HepG2 (cell line): Measurements from ENCODE around the gene CUL5. TPM values are rescaled to one million over a fixed set of nuclear protein-coding genes. Genes with fewer than 3 reads are reported as not detected.

Source experiments
- CAMTA2 ChIP-seq: sonication (generic); formaldehyde crosslinking; IDR thresholded peaks from 2 replicates; pipeline ENCODE4 v1.4.0; 2020; ENCODE audit warnings: mild to moderate bottlenecking, missing genetic modification reagents, borderline replicate concordance
- EZH2 ChIP-seq: conservative IDR thresholded peaks from 2 replicates; pipeline ENCODE4 v1.6.1; 2012; ENCODE audit warnings: mild to moderate bottlenecking, low read depth, low read length, moderate library complexity
- HNRNPH1 ChIP-seq: fragments of 200-400 bp; formaldehyde crosslinking; optimal IDR thresholded peaks from 2 replicates; pipeline ENCODE3; 2017; ENCODE audit warnings: mild to moderate bottlenecking, low read depth, low read length
- JDP2 ChIP-seq: sonication (generic); formaldehyde crosslinking; IDR thresholded peaks from 2 replicates; pipeline ENCODE4 v1.8.1; 2022; ENCODE audit warnings: missing genetic modification reagents, borderline replicate concordance
- REXO4 ChIP-seq: sonication (generic); formaldehyde crosslinking; IDR thresholded peaks from 2 replicates; pipeline ENCODE4 v1.8.0; 2022; ENCODE audit warnings: missing genetic modification reagents, mild to moderate bottlenecking, borderline replicate concordance
- RFX1 ChIP-seq: fragments of 450-650 bp; IDR thresholded peaks from 2 replicates; pipeline ENCODE4 v1.6.1; 2017
- SIX1 ChIP-seq: sonication (generic); formaldehyde crosslinking; IDR thresholded peaks from 2 replicates; pipeline ENCODE4 v1.4.0; 2020; ENCODE audit warnings: missing genetic modification reagents, borderline replicate concordance
- YEATS4 ChIP-seq: sonication (generic); formaldehyde crosslinking; IDR thresholded peaks from 2 replicates; pipeline ENCODE4 v1.4.0; 2020; ENCODE audit warnings: missing genetic modification reagents, borderline replicate concordance
- ZFX ChIP-seq: sonication (generic); formaldehyde crosslinking; IDR thresholded peaks from 2 replicates; pipeline ENCODE4 v1.4.0; 2020; ENCODE audit warnings: mild to moderate bottlenecking, low read depth, missing genetic modification reagents, moderate library complexity
- ZMYM3 ChIP-seq: sonication (generic); formaldehyde crosslinking; IDR thresholded peaks from 2 replicates; pipeline ENCODE4 v1.5.1; 2020; ENCODE audit warnings: mild to moderate bottlenecking, missing genetic modification reagents
- ZNF382 ChIP-seq: sonication (generic); formaldehyde crosslinking; IDR thresholded peaks from 2 replicates; pipeline ENCODE4 v1.5.0; 2020; ENCODE audit warnings: missing genetic modification reagents, mild to moderate bottlenecking, borderline replicate concordance
- ZNF747 ChIP-seq: sonication (generic); formaldehyde crosslinking; IDR thresholded peaks from 2 replicates; pipeline ENCODE4 v1.8.1; 2023; ENCODE audit warnings: missing genetic modification reagents, mild to moderate bottlenecking, borderline replicate concordance
- polyA plus RNA-seq, 8 experiments: library from polyadenylated mRNA; depleted of rRNA in 3 of 8; stranded (reverse) in 7 of 8; unstranded in 1 of 8; fragments of >200 nt; fragmentation: Illumina TruSeq in 4 of 8; extraction: Trizol in 4 of 8; gene quantifications; 2 replicates each; pipeline versions ENCODE4 v1.2.1 to v1.2.3, GENCODE V29; 2011 to 2016; ENCODE audit warnings: low read depth in 4 of 8, missing spikeins in 1 of 8, mixed read lengths in 1 of 8; ENCODE audit not compliant: insufficient read depth in 1 of 8
- total RNA-seq, 5 experiments: library from RNA; depleted of rRNA; stranded (reverse); fragments of >200 nt; fragmentation: Illumina TruSeq; extraction: Trizol; gene quantifications; 2 replicates each; pipeline ENCODE4 v1.2.3, GENCODE V29; 2016; ENCODE audit warnings: low read depth in 1 of 5
- TF ChIP-seq, protein P1 (sequence below): IDR thresholded peaks from 2 replicates; pipeline ENCODE4 v1.4.0; 2020; ENCODE audit warnings: mild to moderate bottlenecking, missing genetic modification reagents
- TF ChIP-seq, protein P2 (sequence below): IDR thresholded peaks from 2 replicates; pipeline ENCODE4 v1.6.1; 2018; ENCODE audit warnings: missing genetic modification reagents
- TF ChIP-seq, protein P3 (sequence below): sonication (generic); formaldehyde crosslinking; IDR thresholded peaks from 2 replicates; pipeline ENCODE4 v1.8.1; 2023; ENCODE audit warnings: missing genetic modification reagents, mild to moderate bottlenecking, borderline replicate concordance
- TF ChIP-seq, protein P4 (sequence below): sonication (generic); formaldehyde crosslinking; IDR thresholded peaks from 2 replicates; pipeline ENCODE4 v1.8.1; 2023; ENCODE audit warnings: mild to moderate bottlenecking, inconsistent platforms, moderate library complexity, missing genetic modification reagents, borderline replicate concordance
- TF ChIP-seq, protein P5 (sequence below): sonication (generic); formaldehyde crosslinking; IDR thresholded peaks from 2 replicates; pipeline ENCODE4 v1.8.0; 2022; ENCODE audit warnings: mild to moderate bottlenecking, missing genetic modification reagents, moderate library complexity
- TF ChIP-seq, protein P6 (sequence below): sonication (generic); formaldehyde crosslinking; IDR thresholded peaks from 2 replicates; pipeline ENCODE4 v1.5.0; 2020; ENCODE audit warnings: mild to moderate bottlenecking, missing genetic modification reagents

CUL5 gene
- total and polyA plus RNA-seq, 2 of the 13 experiments (the other 11 are each of a cell fraction or from before 2014, with no cell fraction given) = 7.0 to 24.7 TPM

DNA sequence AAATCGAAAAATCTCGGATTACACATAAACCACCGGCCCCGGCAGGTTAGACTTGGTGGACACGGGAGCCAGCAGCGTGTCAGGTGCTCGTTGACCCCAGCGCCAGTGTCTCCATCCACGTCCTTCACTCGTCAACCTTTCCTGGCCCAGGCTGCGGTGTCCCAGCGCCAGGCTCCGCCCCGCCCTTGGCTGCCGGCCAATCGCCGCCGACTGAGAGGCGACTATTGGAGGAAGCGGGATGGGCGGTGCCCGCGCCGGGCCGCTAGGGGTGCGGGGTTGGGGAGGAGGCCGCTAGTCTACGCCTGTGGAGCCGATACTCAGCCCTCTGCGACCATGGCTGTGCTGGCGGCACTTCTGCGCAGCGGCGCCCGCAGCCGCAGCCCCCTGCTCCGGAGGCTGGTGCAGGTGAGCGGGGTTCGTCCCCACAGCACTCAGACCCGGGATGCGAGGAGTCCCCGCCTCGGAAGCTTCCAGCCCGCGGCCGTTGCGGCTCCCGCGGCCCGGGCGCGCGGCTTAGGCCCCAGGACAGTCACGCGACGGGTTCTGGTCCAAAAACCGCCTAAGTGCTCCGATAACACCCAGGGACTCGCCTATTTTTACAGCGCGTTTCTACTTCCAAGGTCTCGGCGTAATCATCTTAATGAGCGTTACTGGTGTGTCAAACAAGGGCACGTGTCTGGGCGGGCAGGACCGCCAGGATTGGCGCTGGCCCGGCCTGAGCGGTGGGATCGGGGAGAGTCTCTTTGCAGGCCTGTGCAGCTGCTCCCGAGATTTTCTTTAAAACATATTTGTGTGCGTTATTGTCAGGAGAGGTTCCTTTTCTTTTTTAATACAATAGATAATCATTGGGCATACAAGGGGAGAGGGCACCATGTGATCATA, 112.8 kb downstream of the CUL5 start, which contains the start of gene ACAT1 (continued):
- TF ChIP-seq, protein P1, sequence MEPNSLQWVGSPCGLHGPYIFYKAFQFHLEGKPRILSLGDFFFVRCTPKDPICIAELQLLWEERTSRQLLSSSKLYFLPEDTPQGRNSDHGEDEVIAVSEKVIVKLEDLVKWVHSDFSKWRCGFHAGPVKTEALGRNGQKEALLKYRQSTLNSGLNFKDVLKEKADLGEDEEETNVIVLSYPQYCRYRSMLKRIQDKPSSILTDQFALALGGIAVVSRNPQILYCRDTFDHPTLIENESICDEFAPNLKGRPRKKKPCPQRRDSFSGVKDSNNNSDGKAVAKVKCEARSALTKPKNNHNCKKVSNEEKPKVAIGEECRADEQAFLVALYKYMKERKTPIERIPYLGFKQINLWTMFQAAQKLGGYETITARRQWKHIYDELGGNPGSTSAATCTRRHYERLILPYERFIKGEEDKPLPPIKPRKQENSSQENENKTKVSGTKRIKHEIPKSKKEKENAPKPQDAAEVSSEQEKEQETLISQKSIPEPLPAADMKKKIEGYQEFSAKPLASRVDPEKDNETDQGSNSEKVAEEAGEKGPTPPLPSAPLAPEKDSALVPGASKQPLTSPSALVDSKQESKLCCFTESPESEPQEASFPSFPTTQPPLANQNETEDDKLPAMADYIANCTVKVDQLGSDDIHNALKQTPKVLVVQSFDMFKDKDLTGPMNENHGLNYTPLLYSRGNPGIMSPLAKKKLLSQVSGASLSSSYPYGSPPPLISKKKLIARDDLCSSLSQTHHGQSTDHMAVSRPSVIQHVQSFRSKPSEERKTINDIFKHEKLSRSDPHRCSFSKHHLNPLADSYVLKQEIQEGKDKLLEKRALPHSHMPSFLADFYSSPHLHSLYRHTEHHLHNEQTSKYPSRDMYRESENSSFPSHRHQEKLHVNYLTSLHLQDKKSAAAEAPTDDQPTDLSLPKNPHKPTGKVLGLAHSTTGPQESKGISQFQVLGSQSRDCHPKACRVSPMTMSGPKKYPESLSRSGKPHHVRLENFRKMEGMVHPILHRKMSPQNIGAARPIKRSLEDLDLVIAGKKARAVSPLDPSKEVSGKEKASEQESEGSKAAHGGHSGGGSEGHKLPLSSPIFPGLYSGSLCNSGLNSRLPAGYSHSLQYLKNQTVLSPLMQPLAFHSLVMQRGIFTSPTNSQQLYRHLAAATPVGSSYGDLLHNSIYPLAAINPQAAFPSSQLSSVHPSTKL (CRISPR knock-in tag) = no peak
- no peak for TF ChIP-seq REXO4 (CRISPR knock-in tag)
- no peak for TF ChIP-seq JDP2
- TF ChIP-seq EZH2 = no peak
- TF ChIP-seq, protein P2, sequence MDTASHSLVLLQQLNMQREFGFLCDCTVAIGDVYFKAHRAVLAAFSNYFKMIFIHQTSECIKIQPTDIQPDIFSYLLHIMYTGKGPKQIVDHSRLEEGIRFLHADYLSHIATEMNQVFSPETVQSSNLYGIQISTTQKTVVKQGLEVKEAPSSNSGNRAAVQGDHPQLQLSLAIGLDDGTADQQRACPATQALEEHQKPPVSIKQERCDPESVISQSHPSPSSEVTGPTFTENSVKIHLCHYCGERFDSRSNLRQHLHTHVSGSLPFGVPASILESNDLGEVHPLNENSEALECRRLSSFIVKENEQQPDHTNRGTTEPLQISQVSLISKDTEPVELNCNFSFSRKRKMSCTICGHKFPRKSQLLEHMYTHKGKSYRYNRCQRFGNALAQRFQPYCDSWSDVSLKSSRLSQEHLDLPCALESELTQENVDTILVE = no peak
- no peak for TF ChIP-seq RFX1
- TF ChIP-seq, protein P3, sequence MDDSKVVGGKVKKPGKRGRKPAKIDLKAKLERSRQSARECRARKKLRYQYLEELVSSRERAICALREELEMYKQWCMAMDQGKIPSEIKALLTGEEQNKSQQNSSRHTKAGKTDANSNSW (CRISPR knock-in tag) = no peak
- TF ChIP-seq ZFX = peak; percentile 96
- no peak for TF ChIP-seq ZNF382 (CRISPR knock-in tag)
- peak; percentile 41; the same call in 1 of the 2 replicates for TF ChIP-seq ZNF747 (CRISPR knock-in tag)
- TF ChIP-seq YEATS4 (CRISPR knock-in tag) = peak; percentile 79; the same call in 1 of the 2 replicates
- TF ChIP-seq CAMTA2 (CRISPR knock-in tag) = no peak
- TF ChIP-seq, protein P4, sequence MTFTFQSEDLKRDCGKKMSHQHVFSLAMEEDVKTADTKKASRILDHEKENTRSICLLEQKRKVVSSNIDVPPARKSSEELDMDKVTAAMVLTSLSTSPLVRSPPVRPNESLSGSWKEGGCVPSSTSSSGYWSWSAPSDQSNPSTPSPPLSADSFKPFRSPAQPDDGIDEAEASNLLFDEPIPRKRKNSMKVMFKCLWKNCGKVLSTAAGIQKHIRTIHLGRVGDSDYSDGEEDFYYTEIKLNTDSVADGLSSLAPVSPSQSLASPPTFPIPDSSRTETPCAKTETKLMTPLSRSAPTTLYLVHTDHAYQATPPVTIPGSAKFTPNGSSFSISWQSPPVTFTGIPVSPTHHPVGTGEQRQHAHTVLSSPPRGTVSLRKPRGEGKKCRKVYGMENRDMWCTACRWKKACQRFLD (CRISPR knock-in tag) = no peak
- TF ChIP-seq, protein P5, sequence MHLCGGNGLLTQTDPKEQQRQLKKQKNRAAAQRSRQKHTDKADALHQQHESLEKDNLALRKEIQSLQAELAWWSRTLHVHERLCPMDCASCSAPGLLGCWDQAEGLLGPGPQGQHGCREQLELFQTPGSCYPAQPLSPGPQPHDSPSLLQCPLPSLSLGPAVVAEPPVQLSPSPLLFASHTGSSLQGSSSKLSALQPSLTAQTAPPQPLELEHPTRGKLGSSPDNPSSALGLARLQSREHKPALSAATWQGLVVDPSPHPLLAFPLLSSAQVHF (CRISPR knock-in tag) = no peak
- no peak for TF ChIP-seq SIX1
- TF ChIP-seq ZMYM3 (CRISPR knock-in tag) = no peak
- TF ChIP-seq, protein P6, sequence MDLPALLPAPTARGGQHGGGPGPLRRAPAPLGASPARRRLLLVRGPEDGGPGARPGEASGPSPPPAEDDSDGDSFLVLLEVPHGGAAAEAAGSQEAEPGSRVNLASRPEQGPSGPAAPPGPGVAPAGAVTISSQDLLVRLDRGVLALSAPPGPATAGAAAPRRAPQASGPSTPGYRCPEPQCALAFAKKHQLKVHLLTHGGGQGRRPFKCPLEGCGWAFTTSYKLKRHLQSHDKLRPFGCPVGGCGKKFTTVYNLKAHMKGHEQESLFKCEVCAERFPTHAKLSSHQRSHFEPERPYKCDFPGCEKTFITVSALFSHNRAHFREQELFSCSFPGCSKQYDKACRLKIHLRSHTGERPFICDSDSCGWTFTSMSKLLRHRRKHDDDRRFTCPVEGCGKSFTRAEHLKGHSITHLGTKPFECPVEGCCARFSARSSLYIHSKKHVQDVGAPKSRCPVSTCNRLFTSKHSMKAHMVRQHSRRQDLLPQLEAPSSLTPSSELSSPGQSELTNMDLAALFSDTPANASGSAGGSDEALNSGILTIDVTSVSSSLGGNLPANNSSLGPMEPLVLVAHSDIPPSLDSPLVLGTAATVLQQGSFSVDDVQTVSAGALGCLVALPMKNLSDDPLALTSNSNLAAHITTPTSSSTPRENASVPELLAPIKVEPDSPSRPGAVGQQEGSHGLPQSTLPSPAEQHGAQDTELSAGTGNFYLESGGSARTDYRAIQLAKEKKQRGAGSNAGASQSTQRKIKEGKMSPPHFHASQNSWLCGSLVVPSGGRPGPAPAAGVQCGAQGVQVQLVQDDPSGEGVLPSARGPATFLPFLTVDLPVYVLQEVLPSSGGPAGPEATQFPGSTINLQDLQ (CRISPR knock-in tag) = no peak; the same call in 1 of the 2 replicates
- TF ChIP-seq HNRNPH1 = no peak
